ENCODE results near the gene CPEB1.
"Not testable (repeated sequence)": the region's sequence is repeated elsewhere in the genome, so short reads cannot be mapped to it uniquely, and the experiment has no call there.

CPEB1 gene

DNA sequence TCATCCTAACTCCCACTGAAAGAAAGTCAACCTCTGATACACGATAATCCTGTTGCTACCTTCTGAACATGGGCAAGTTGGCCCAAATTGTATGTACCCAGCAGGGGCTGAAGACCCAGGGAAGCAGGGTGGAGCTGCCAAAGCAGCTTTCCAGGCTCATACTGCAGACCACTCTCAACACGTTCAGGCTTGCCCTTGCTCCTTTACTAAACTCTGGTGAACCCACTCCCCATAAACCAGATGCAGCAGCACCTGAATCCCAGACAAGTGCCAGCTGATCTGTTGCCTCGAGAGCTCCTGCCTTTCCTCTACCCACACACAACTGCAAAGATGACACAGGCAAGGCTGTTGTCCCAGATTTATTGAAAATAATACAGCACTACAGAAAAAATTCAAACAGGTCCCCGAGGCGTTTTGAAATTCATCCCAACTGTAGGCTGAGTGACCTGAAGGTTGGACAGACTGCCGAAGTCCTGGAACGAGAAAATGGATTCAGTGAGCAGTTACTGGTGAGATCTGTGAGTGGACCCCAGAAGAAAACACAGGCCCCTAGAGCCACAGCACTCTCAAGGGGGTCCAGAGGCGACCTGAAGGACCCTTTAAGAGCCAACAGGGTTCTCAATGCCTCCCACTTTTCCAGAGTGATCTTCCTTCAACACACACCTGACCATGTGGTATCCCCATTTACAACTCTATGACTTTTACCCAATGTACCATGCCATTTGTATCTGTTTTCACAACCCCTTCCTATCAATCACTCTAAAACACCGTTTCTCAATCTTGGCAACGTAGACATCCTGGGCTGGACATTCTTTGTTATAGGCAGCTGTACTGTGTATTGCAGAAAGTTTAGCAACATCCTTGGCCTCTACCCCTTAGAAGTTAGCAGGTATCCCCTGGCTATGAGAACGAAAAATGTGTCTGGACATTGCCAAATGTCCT is 110.5 kb downstream of the CPEB1 start:
- no peak overlapping the region; the same call in 1 of the 2 replicates for H3K27ac ChIP-seq
- peaks cover 13% of the 10 kb centered on the region for H3K4me1 ChIP-seq (ENCODE audit: low read depth, poor library complexity, severe bottlenecking)
- H3K27me3 ChIP-seq (ENCODE audit: insufficient read depth, low read depth): no peaks in the 10 kb centered on the region
- no peak overlapping the region for H3K4me3 ChIP-seq (IDR thresholded peaks at IDR 0.05; ENCODE audit: insufficient read depth, low read depth, low read length)
- H3K9ac ChIP-seq: no peak overlapping the region
- H3K4me2 ChIP-seq: no peak overlapping the region
- TF ChIP-seq, protein P1, sequence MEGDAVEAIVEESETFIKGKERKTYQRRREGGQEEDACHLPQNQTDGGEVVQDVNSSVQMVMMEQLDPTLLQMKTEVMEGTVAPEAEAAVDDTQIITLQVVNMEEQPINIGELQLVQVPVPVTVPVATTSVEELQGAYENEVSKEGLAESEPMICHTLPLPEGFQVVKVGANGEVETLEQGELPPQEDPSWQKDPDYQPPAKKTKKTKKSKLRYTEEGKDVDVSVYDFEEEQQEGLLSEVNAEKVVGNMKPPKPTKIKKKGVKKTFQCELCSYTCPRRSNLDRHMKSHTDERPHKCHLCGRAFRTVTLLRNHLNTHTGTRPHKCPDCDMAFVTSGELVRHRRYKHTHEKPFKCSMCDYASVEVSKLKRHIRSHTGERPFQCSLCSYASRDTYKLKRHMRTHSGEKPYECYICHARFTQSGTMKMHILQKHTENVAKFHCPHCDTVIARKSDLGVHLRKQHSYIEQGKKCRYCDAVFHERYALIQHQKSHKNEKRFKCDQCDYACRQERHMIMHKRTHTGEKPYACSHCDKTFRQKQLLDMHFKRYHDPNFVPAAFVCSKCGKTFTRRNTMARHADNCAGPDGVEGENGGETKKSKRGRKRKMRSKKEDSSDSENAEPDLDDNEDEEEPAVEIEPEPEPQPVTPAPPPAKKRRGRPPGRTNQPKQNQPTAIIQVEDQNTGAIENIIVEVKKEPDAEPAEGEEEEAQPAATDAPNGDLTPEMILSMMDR (conservative IDR thresholded peaks at IDR 0.05; ENCODE audit: low read depth, low read length): no peak
- H4K20me1 ChIP-seq (ENCODE audit: insufficient read depth): peaks cover 17% of the 10 kb centered on the region
- H3K36me3 ChIP-seq (ENCODE audit: insufficient read depth): peaks cover 25% of the 10 kb centered on the region
- peaks cover 31% of the 10 kb centered on the region for H3K79me2 ChIP-seq (ENCODE audit: insufficient read depth, low read depth)
- H2AFZ ChIP-seq (ENCODE audit: low read depth): no peak overlapping the region

- TF ChIP-seq, protein P1 (conservative IDR thresholded peaks at IDR 0.05; ENCODE audit: low read depth, low read length): no peak
- no peak overlapping the region for H3K4me2 ChIP-seq
- peaks cover 25% of the 10 kb centered on the region for H3K36me3 ChIP-seq (ENCODE audit: insufficient read depth)
- peaks cover 31% of the 10 kb centered on the region for H3K79me2 ChIP-seq (ENCODE audit: insufficient read depth, low read depth)
- no peaks in the 10 kb centered on the region for H3K27me3 ChIP-seq (ENCODE audit: insufficient read depth, low read depth)
- no peak overlapping the region; the same call in 1 of the 2 replicates for H3K27ac ChIP-seq
- no peak overlapping the region for H3K9ac ChIP-seq
- H3K4me1 ChIP-seq (ENCODE audit: low read depth, poor library complexity, severe bottlenecking): peaks cover 19% of the 10 kb centered on the region
- H4K20me1 ChIP-seq (ENCODE audit: insufficient read depth): peaks cover 17% of the 10 kb centered on the region
- no peak overlapping the region for H2AFZ ChIP-seq (ENCODE audit: low read depth)
- H3K4me3 ChIP-seq (IDR thresholded peaks at IDR 0.05; ENCODE audit: insufficient read depth, low read depth, low read length): no peak overlapping the region
Measured at GRCh38 chr15:82535566-82536408, 111.4 kb downstream of the CPEB1 start.

GRCh38 chr15:82535151-82535550 is 112.0 kb downstream of the CPEB1 start:
- not testable (repeated sequence) for H3K27me3 ChIP-seq (ENCODE audit: insufficient read depth, low read depth); H2AFZ ChIP-seq (ENCODE audit: low read depth); H3K4me2 ChIP-seq; H3K9ac ChIP-seq; H3K4me3 ChIP-seq (IDR thresholded peaks at IDR 0.05; ENCODE audit: insufficient read depth, low read depth, low read length); H3K27ac ChIP-seq
- peaks cover 25% of the 10 kb centered on the region for H3K36me3 ChIP-seq (ENCODE audit: insufficient read depth)
- peaks cover 17% of the 10 kb centered on the region for H4K20me1 ChIP-seq (ENCODE audit: insufficient read depth)
- H3K79me2 ChIP-seq (ENCODE audit: insufficient read depth, low read depth): peaks cover 29% of the 10 kb centered on the region
- H3K4me1 ChIP-seq (ENCODE audit: low read depth, poor library complexity, severe bottlenecking): peaks cover 21% of the 10 kb centered on the region

- not testable (repeated sequence) for H3K27me3 ChIP-seq (ENCODE audit: insufficient read depth, low read depth); H3K9ac ChIP-seq; H3K4me2 ChIP-seq; H3K27ac ChIP-seq; H2AFZ ChIP-seq (ENCODE audit: low read depth); H3K4me3 ChIP-seq (IDR thresholded peaks at IDR 0.05; ENCODE audit: insufficient read depth, low read depth, low read length)
- Histone ChIP-seq H3K79me2 (ENCODE audit: insufficient read depth, low read depth) (peaks cover 22% of the 10 kb centered on the region), H4K20me1 (ENCODE audit: insufficient read depth) (peaks cover 17% of the 10 kb centered on the region), H3K36me3 (ENCODE audit: insufficient read depth) (peaks cover 25% of the 10 kb centered on the region), H3K4me1 (ENCODE audit: low read depth, poor library complexity, severe bottlenecking) (peaks cover 21% of the 10 kb centered on the region)
Measured at GRCh38 chr15:82534457-82534861, 112.7 kb downstream of the CPEB1 start.

- H2AFZ ChIP-seq (ENCODE audit: low read depth): no peak overlapping the region
- H3K36me3 ChIP-seq (ENCODE audit: insufficient read depth): peaks cover 21% of the 10 kb centered on the region
Measured at GRCh38 chr15:82533801-82534200, 113.4 kb downstream of the CPEB1 start.

More at GRCh38 chr15:82533801-82534200, 113.4 kb downstream of the CPEB1 start:
- H4K20me1 ChIP-seq (ENCODE audit: insufficient read depth): peaks cover 13% of the 10 kb centered on the region
- H3K27ac ChIP-seq: no peak overlapping the region
- H3K4me2 ChIP-seq: no peak overlapping the region
- peaks cover 16% of the 10 kb centered on the region for H3K79me2 ChIP-seq (ENCODE audit: insufficient read depth, low read depth)
- H3K9ac ChIP-seq: no peak overlapping the region
- H3K4me1 ChIP-seq (ENCODE audit: low read depth, poor library complexity, severe bottlenecking): peaks cover 19% of the 10 kb centered on the region
- no peaks in the 10 kb centered on the region for H3K27me3 ChIP-seq (ENCODE audit: insufficient read depth, low read depth)
- TF ChIP-seq, protein P1 (conservative IDR thresholded peaks at IDR 0.05; ENCODE audit: low read depth, low read length): no peak
- H3K4me3 ChIP-seq (IDR thresholded peaks at IDR 0.05; ENCODE audit: insufficient read depth, low read depth, low read length): no peak overlapping the region
